Heart right ventricle (tissue), 16 donors: ENCODE measurements around the gene DIP2C. TPM values are rescaled to one million over a fixed set of nuclear protein-coding genes. Genes with fewer than 3 reads are reported as not detected.
"Not testable (repeated sequence)": the region's sequence is repeated elsewhere in the genome, so short reads cannot be mapped to it uniquely, and the experiment has no call there.

Experiments
- ATAC-seq, 8 donors: fragments of 200-7000 bp; cut with Tn5 transposase; one replicate each; pipeline ENCODE4 v1.9.1; 2020; ENCODE audit warnings: mild to moderate bottlenecking in 8 of 8, moderate library complexity in 8 of 8, moderate number of reproducible peaks in 1 of 8
- DNase-seq, 2 donors: peaks; one replicate each; pipeline ENCODE4 v3.0.0-alpha.2; 2020
- H3K27ac ChIP-seq, 10 donors: fragments of 200-600 bp; sonication (generic) in 2 of 10; one replicate each; pipeline versions ENCODE4 v1.5.0 to v1.8.0; 2020 to 2022; ENCODE audit warnings: mild to moderate bottlenecking in 3 of 10
- H3K27me3 ChIP-seq, 7 donors: fragments of 200-600 bp; one replicate each; pipeline ENCODE4 v1.8.0; 2021 to 2022; ENCODE audit warnings: mild to moderate bottlenecking in 2 of 7
- H3K36me3 ChIP-seq, 9 donors: fragments of 200-600 bp; sonication (generic) in 1 of 9; one replicate each; pipeline versions ENCODE4 v1.5.0 to v1.8.0; 2020 to 2022; ENCODE audit warnings: mild to moderate bottlenecking in 2 of 9
- H3K4me1 ChIP-seq, 9 donors: fragments of 200-600 bp; sonication (generic) in 1 of 9; one replicate each; pipeline versions ENCODE4 v1.5.0 to v1.8.0; 2020 to 2022; ENCODE audit warnings: mild to moderate bottlenecking in 4 of 9
- H3K4me3 ChIP-seq, 10 donors: fragments of 200-600 bp; sonication (generic) in 2 of 10; one replicate each; pipeline versions ENCODE4 v1.5.0 to v1.8.0; 2020 to 2022; ENCODE audit warnings: mild to moderate bottlenecking in 7 of 10, moderate library complexity in 2 of 10
- H3K9me3 ChIP-seq, 11 donors: fragments of 200-600 bp in 10 of 11; sonication (generic) in 2 of 11; one replicate each; pipeline versions ENCODE4 v1.5.0 to v1.8.0; 2013 to 2022; ENCODE audit warnings: mild to moderate bottlenecking in 2 of 11, control low read depth in 1 of 11, moderate library complexity in 1 of 11
- WGBS, 2 donors: extraction: QIAGEN DNeasy Blood & Tissue Kit; methylation state at CpG; one replicate each; pipeline ENCODE4 v1.1.7; 2013; ENCODE audit warnings: inconsistent platforms in 1 of 2; 5-methylcytosine and 5-hydroxymethylcytosine counted together
- intact Hi-C, 10 donors: fragments of 100-400 bp; cut with DNase I; formaldehyde crosslinking; loops; one replicate each; pipeline versions ENCODE4 v1.11.1 to v1.14.2; 2022
- polyA plus RNA-seq, 2 donors: library from polyadenylated mRNA; stranded (reverse); fragments of 200-250 nt; gene quantifications; one replicate each; pipeline ENCODE4 v1.2.3, GENCODE V29; 2013
- total RNA-seq, 10 donors: library from RNA; stranded (reverse); fragmentation: NEBNext Ultra II Directional in 3 of 10; extraction: Animal tissue kit (Norgen Biotek cat#: 25700) in 3 of 10; gene quantifications; one replicate each; pipeline versions ENCODE4 v1.2.1 to v1.2.4, GENCODE V29; 2021 to 2023
- TF ChIP-seq, protein P1 (sequence below), 9 donors: fragments of 200-600 bp; sonication (generic) in 2 of 9; IDR thresholded peaks; one replicate each; pipeline versions ENCODE4 v1.5.0 to v1.8.0; 2021 to 2022; ENCODE audit warnings: antibody characterized with exemption in 9 of 9, mild to moderate bottlenecking in 5 of 9, moderate library complexity in 1 of 9
- donor health status: Arrhythmogenic right ventricular cardiomyopathy.
- donor health status: ischemic (EF 13 %, LVEDD 7.1; RV severe dilation, severe dysfunction).
- donor health status: healthy with polysubstance abuse.
- donor health status: DM: no; HTN: yes; CAD: no.
- donor health status: DM: no; HTN: no; CAD: no.
- donor health status: ischemic (EF 25% LVEDD 6.9; RV normal size, moderate dysfunction).
- donor health status: ischemic (EF 25% LVEDD 5.7; RV mildly dilated, moderate dysfunction).
- donor health status: healthy.
- donor health status: DM: yes; HTN: yes; CAD: no.
- donor health status: Ischemic cardiomyopathy.
- donor health status: ischemic (EF 35%, LVEDD 5.7; RV mildly dilated, moderate dysfunction).
- donor health status: nonischemic (EF 11% LVEDD 7.7; RV severe dilation, severe dysfunction).
- donor health status: DM: yes; HTN: yes; CAD: no.
- donor health status: PGD.
- donor health status: ischemic (EF 29% LVEDD 5.4; RV normal size, mild dysfunction).
- donor health status: nonischemic (EF 23%, LVEDD 6.1; RV moderate dilation, normal function).

Gene DIP2C
- total and polyA plus RNA-seq, 12 donors, result 7.1 to 48.2 (median 33.7) TPM

DNA sequence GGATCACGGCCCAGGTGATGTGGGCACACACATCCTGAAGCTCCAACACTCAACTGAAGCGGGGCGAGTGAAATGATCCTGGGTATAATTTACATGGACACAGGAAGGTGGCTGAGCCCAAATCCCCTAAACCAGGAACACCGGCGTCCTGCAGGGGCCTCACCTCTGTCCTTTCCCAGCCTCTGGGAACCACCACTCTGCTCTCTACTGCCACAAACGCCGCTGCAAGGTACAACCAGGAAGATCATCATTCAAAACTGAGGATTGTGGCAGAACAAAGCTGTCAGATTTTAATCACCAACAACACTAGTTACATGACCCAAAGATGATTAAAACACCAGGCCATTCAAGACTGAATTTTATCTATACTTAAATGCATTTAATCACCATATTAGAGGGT lies 104.0 kb downstream of the DIP2C start:
- Histone ChIP-seq H3K27me3 (no peaks in the 10 kb centered on the region), H3K4me3 (no peak overlapping the region), H3K36me3 (no peaks in the 10 kb centered on the region), H3K9me3 (no peaks in the 10 kb centered on the region), H3K4me1 (peaks cover 0 to 44% (median 17%) of the 10 kb centered on the region in 9 donors), H3K27ac (no peak overlapping the region)
- 93 to 95% methylated on average over 7 of the region's 7 CpGs for WGBS, 2 donors
- intact Hi-C loops, result loop anchor here in 4 of 10 donors (5.0 to 10.0 kb wide), 3 partner anchors 71 to 199 kb away; no protein-coding TSS in a partner anchor
- DNase-seq (no peak), ATAC-seq (no peak)
- TF ChIP-seq, protein P1, sequence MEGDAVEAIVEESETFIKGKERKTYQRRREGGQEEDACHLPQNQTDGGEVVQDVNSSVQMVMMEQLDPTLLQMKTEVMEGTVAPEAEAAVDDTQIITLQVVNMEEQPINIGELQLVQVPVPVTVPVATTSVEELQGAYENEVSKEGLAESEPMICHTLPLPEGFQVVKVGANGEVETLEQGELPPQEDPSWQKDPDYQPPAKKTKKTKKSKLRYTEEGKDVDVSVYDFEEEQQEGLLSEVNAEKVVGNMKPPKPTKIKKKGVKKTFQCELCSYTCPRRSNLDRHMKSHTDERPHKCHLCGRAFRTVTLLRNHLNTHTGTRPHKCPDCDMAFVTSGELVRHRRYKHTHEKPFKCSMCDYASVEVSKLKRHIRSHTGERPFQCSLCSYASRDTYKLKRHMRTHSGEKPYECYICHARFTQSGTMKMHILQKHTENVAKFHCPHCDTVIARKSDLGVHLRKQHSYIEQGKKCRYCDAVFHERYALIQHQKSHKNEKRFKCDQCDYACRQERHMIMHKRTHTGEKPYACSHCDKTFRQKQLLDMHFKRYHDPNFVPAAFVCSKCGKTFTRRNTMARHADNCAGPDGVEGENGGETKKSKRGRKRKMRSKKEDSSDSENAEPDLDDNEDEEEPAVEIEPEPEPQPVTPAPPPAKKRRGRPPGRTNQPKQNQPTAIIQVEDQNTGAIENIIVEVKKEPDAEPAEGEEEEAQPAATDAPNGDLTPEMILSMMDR (IDR thresholded peaks at IDR 0.05), result no peak

DNA sequence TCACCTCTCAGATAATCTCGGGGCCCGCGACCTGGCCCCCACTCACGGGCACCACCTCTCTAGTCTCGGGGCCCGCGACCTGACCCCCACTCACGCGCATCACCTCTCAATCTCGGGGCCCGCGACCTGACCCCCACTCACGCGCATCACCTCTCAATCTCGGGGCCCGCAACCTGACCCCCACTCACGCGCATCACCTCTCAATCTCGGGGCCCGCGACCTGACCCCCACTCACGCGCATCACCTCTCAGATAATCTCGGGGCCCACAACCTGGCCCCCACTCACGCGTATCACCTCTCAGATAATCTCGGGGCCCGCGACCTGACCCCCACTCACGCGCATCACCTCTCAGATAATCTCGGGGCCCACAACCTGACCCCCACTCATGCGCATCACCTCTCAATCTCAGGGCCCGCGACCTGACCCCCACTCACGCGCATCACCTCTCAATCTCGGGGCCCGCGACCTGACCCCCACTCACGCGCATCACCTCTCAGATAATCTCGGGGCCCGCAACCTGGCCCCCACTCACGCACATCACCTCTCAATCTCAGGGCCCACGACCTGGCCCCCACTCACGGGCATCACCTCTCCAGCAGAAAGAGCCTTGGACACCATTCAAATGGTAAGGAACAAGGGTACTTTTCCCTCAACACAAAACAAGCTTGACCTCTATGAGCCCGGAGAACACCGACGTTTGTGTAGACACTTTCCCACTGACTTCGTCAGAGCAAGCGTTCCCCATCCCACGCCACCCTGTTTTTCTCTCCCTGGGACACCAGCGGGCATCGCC lies 104.8 kb downstream of the DIP2C start:
- not testable (repeated sequence) for DNase-seq, H3K27me3 ChIP-seq, H3K9me3 ChIP-seq, ATAC-seq, H3K4me3 ChIP-seq, H3K36me3 ChIP-seq, H3K27ac ChIP-seq
- intact Hi-C loops, result loop anchor here in 4 of 10 donors (5.0 to 10.0 kb wide), 3 partner anchors 70 to 200 kb away; no protein-coding TSS in a partner anchor
- 97 to 98% methylated on average over 50 to 55 of the region's 55 CpGs for WGBS, 2 donors
- peaks cover 0 to 43% (median 17%) of the 10 kb centered on the region in 9 donors for H3K4me1 ChIP-seq

DNA sequence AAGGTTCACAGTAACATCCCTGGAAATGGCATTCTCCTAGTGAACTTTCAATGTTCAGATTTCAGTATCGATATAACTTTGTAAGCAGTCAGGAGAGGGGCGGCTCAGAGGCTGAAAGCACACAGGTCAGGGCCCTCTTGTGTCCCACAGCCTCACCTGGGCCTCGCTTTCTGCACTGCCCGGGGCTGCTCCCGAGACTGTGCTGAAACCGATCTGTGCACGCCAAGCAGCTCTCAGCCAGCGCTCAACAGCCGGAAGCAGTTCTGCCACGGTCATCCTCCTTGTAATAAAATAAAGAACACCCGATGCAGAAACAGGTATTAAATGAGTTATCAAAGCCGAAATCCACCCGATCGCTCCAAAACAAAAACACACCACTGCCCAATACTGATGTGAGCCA lies 106.0 kb downstream of the DIP2C start:
- Histone ChIP-seq H3K36me3 (no peaks in the 10 kb centered on the region), H3K9me3 (peaks cover 0 to 12% (median 0%) of the 10 kb centered on the region in 11 donors), H3K4me1 (peaks cover 0 to 30% (median 13%) of the 10 kb centered on the region in 9 donors), H3K27me3 (no peaks in the 10 kb centered on the region), H3K27ac (no peak overlapping the region), H3K4me3 (no peak overlapping the region)
- intact Hi-C loops, result loop anchor here in 3 of 10 donors (10.0 kb wide), 2 partner anchors 69 to 201 kb away; no protein-coding TSS in a partner anchor
- ATAC-seq, result no peak
- DNase-seq, result no peak
- WGBS, 2 donors, result 97 to 99% methylated on average over 14 of the region's 14 CpGs
- TF ChIP-seq, protein P1 (IDR thresholded peaks at IDR 0.05), result no peak

DNA sequence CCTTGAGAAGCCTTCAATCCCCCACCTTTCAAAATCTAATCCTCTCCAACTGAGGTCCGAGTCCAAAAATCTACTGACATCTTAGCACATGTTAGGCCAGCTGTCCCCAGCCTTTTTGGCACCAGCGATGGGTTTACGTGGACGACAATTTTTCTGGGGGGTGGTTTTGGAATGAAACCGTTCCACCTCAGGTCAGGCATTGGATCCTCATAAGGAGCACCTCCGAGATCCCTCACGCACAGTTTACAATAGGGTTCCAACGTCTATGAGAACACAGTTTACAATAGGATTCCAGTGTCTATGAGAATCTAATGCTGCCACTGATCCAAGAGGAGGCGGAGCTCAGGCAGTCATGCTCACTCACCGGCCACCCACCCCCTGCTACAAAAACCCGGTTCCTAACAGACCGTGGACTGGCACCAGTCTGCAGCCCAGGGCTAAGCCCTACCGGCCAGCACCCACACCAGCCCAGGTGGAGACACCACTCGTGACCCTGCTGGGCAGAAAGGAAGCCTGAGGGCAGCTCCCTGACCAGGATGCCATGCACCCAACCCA lies 107.6 kb downstream of the DIP2C start:
- H3K27me3 ChIP-seq, result no peaks in the 10 kb centered on the region
- intact Hi-C loops, result loop anchor here in 3 of 10 donors (10.0 kb wide), 2 partner anchors 67 to 203 kb away; no protein-coding TSS in a partner anchor
- peak overlapping the region in 1 of 10 donors; percentile 23 for H3K27ac ChIP-seq
- no peak for DNase-seq
- 73 to 76% methylated on average over 14 of the region's 14 CpGs for WGBS, 2 donors
- H3K36me3 ChIP-seq, result no peaks in the 10 kb centered on the region
- H3K4me1 ChIP-seq, result peaks cover 0 to 27% (median 10%) of the 10 kb centered on the region in 9 donors
- peak in 1 of 8 donors; percentile 13 for ATAC-seq
- peaks cover 0 to 12% (median 0%) of the 10 kb centered on the region in 11 donors for H3K9me3 ChIP-seq
- TF ChIP-seq, protein P1 (IDR thresholded peaks at IDR 0.05), result no peak
- H3K4me3 ChIP-seq, result no peak overlapping the region
